GM19455 (cell line): Measurements from ENCODE around the gene KRTAP5-2.
"Not testable (repeated sequence)": the region's sequence is repeated elsewhere in the genome, so short reads cannot be mapped to it uniquely, and the experiment has no call there.

Source experiments
- ATAC-seq: cut with Tn5 transposase; IDR thresholded peaks from one replicate; pipeline ENCODE4 v1.9.1; 2021; ENCODE audit not compliant: unreplicated experiment

The KRTAP5-2 gene

DNA sequence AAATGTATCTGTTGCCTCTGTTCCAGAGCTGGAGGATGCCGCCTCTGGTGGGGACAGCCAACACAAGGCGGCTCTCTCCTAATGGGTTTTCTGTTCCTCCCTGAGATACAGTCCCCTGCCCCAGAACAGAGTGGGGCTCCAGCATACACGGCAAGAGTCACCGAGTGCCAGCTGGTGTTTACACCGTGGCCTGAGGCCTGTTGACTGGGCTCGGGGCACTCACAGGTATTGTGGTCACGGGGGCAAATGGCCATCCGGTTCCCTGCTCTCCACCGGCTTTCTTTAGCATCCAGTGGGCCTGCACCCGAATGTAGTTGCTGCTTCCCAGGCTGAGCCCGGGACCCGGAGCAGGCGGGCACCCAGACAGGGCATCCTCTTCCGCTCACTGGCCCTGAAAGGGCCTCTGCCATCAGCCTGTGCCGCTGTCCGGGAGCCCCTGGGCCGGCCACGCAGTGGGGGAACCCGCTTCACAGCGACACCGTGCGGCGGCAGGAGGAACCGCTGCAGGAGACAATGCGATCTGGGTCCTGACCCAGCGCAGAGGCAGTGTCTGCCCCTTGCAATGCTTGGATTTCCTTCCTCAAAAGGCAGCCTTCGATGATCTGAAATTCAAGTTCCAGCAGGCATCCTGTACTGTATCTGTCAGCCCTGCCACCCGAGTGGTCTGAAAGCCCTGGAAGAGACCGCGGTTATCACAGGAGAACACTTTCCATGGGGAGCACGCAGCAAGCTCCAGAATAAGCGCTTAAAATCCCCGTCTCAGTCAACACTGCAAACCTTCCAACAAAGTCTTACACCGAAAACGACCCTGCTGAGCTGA is 30.6 kb upstream of the KRTAP5-2 start:
- no peak for ATAC-seq

DNA sequence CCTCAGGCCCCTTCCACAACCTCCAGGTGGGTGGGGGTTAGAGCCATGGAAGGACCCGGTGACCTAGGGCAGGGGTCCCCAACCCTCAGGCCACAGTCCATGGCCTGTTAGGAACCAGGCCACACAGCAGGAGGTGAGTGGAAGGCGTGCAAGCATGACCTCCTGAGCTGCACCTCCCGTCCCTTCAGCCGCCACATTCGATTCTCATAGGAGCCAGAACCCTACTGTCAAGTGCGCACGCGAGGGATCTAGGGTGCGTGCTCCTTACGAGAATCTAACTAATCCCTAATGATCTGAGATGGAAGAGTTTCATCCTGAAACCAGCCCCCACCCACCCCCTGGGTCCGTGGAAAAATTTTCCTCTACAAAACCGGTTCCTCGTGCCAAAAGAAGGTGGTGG is 27.4 kb upstream of the KRTAP5-2 start:
- no peak for ATAC-seq

DNA sequence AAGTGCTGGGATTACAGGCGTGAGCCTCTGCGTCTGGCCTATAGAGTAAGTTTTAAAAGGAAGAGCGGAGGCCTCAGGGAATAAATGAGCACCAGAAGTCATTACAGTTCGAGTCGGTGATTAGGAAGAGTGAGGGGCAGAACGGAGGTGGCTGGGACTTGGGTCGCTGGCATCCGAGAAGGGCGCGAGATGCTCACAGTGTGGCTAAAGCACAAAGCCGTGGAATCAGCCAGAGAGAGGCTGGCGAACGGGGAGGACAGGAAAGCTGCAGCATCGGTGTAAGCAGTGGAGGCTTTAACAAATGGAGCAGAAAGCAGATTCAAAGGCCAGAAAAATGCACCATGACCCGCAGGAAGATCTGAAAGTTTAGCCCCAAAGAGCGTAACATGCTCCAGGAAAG is 26.5 kb upstream of the KRTAP5-2 start:
- ATAC-seq = no peak

DNA sequence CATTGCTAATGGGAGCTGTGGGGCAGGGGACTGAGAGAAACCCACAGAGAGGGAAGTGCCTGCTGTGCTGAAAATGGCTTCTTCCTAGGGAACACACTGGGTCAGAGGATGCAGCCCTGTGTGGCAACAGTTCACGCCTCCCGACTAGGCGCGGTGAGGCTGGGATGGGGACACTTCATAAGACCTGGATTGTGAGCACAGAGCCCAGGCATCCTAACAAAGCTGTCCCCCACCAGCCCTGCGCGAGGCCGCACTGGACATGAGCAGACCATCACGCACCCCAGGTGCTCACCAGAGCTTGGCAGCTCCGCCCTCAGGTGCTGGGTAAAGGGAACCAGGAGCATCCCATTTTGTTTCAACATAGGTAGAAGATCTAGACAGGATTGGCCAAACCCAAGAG is 25.6 kb upstream of the KRTAP5-2 start:
- no peak for ATAC-seq

DNA sequence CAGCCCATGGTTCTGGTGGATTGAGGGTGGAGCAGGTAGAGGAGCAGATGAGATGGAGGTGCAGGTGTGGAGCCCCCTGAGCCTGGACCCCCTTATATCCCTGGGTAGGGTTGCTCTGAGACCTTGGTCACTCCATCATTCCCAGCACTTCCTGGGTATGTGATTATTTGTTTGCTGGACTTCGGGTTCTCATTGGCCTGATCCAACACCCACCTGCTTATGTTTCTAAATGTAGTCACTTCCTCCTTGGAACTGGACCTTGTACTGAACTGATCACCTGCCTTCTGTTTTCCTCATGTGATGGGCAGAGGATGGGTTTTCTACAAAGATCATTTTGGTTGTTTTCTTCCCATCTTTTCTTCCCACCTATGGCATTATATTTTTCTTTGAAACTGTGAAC is 24.0 kb upstream of the KRTAP5-2 start, which contains the start of gene KRTAP5-4:
Gene KRTAP5-4, minus strand, starts transcription at position 53 of the 400 bp plus-strand sequence. Its CDS starts 45 bp downstream, at position 8.
- no peak for ATAC-seq

DNA sequence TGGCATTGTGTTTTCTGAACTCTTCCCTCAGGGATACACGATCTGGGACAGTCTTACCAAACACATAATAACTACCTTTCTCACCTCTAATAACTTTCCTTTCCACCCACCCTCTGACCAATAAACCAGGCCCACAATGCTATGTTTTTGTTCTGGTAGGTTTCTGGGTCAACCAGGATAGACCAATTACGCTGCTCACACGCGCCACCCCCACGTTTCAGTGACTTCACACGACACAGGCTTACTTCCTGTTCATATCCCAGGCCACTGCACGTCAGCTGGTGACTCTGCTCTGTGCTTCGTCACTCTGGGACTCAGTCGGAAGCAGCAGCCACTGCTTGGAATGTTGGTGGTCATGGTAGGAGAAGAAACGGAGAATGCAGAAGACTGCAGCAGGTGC is 21.4 kb upstream of the KRTAP5-2 start:
- no peak for ATAC-seq

DNA sequence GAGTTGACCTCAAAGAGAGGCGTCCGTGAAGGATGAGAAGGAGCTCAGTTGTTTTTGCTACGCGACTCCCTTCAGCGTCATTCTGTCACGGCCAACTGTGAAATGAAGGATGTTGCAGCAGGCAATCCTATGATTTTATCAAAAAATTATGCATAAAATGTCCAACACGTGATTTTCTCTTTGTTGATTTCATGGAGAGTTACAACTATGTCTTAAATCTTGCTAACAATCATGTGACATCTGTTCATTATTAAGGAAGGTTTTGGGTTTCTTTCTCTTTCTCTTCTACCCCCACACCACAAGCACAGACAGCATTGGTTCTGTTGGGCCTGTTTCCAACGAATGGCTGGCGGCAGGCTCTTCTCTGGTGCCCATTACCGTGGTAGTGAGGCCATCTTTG is 20.1 kb upstream of the KRTAP5-2 start:
- ATAC-seq = no peak

DNA sequence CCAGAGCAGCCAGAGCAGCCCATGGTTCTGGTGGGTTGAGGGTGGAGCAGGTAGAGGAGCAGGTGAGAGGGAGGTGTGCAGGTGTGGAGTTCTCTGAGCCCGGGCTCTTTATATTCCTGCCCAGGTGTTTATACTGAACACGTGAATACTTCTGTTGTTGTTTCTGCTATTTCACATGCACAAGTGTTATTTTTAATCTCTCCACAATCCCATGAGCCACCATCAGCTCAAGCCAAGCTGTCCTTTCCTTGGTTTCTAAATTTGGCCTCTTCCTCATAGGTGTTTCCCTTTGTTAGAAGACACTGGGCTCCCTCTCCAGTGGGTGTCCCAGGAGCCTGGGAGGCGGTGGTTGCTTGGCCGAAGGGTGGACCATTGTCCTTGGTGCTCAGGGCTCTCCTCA is 10.3 kb upstream of the KRTAP5-2 start, which contains the start of gene KRTAP5-3:
Gene KRTAP5-3, minus strand, starts transcription at position 101 of the 400 bp plus-strand sequence. Its CDS starts 78 bp downstream, at position 23.
- no peak for ATAC-seq

DNA sequence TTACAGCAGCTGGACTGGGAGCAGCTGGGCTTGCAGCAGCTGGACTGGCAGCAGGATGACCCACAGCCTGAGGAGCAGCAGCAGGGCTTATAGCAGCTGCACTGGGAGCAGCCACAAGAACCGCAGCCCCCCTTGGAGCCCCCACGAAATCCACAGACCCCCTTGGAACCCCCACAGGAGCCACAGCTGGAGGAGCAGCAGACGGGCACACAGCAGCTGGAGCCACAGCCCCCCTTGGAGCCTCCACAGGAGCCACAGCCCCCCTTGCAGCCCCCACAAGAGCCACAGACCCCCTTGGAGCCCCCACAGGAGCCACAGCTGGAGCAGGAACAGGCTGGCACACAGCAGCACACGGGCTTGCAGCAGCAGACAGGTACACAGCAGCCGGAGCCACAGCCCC is 9.8 kb upstream of the KRTAP5-2 start:
- not testable (repeated sequence) for ATAC-seq

DNA sequence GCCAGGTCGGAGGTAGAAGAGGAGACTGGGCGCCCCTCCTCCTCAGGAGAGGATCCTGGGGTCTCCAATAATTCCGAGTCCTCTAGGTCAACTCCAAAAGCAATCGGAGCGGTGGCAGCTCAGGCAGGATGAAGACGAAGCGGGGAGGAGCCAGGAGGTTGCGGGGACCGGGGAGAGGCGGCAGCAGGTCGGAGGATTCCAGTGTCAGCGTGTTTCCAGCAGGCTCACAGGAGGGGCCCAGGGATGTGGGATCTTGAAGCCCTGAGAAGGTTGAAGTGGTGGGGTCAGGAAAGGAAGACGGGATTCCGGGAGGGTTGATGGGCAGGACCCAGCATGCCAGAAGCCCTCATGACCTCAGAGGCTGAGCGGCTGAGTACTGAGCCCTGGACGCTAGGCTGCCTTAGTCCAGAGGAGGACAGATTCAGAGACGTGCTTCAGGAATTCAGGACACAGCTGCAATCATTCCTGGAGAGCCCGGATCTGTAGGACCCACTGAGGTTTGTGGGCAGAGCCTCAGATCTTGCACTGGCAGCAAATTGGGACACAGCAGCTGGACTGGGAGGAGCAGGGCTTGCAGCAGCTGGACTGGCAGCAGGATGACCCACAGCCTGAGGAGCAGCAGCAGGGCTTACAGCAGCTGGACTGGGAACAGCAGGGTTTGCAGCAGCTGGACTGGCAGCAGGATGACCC is 9.2 kb upstream of the KRTAP5-2 start:
- not testable (repeated sequence) for ATAC-seq

DNA sequence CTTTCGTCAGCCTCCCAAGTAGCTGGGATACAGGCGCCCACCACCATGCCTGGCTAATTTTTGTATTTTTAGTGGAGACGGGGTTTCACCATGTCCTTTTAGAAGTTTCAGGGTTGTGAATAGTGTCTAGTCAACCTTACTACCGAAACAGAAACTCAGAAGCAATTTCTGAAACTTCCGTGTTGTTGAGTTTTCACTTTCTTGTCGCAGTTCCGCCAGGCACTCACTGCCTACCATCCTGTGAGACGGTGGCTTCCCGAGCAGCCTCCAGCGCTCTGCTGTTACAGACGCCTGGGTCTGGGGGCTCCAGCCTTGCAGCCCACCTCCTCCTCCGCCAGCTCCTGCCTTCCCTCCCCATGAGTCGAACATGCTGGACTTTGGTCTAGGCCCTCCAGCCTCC is 7.8 kb upstream of the KRTAP5-2 start:
- not testable (repeated sequence) for ATAC-seq

DNA sequence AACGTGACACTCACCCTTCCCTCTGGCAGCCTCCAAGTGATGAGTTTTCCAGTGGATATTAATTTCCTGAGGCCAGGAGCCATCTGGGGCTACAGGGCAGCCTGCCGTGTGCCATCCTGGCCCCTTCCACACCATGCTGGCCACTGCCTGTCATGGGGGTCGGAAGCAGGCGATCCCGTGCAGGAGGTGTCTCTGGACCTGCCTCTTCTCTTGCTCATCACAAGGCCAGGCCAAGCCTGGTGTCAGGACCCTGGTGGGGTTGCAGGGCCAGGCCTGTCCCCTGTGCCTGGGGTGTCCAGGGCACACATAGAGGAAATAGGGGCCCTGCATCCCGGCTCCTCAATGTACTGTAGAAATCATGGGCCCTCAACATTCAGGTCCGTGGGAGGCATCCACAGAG is 6.6 kb upstream of the KRTAP5-2 start:
- no peak for ATAC-seq

DNA sequence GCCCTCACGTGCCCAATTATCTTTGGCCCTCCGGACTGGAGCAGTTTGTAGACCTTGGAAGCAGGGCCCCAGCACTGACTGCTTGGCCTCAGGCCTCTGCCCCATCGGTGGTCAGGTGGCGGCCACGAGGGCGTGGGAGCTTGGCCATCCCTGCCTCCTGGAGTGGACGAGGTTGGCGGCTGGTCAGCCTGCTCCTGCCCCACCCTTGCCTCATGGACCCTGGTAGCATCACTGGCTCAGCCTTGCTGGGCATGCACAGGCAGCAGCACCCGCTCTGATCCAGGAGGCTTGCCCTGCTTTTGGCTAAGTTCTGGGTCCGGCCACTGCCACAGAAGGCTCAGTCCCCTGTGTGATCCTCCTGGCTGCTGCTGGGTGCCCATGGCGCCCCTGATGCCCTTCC is 6.1 kb upstream of the KRTAP5-2 start:
- ATAC-seq = no peak

DNA sequence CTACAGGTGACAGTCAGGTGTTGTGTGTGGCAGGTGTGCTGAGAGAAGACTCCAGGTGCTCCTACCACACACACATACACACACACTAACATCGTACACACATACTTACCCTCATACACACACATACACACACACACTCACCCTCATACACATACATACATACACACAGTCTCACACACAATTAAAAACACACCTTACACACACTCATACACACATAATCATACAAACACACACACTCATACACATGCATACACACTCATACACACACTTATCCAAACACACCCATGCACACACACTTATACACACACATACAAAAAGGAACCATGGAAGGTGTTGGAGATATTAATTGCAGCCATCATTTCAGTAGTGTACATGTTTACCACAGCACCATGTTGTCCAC is 5.5 kb upstream of the KRTAP5-2 start:
- ATAC-seq = no peak

DNA sequence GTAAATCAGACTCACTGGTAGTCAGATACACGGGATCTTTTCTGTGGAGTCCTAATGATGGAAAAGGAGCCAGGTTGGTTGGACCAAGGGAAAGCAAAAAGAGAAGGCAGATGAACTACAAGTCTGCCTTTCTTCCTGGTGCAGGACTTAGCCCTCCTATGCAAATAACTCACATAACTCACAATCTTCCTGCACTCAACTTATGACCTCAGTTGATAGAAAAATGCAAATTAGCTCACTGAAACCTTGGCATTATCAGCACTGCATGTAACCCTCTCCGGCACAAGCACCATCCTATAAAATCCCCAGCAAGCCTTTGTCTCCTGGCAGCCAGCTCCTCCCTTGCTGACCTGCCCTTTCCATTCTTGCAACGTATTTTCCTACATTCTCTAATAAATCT is 3.6 kb upstream of the KRTAP5-2 start:
- not testable (repeated sequence) for ATAC-seq

DNA sequence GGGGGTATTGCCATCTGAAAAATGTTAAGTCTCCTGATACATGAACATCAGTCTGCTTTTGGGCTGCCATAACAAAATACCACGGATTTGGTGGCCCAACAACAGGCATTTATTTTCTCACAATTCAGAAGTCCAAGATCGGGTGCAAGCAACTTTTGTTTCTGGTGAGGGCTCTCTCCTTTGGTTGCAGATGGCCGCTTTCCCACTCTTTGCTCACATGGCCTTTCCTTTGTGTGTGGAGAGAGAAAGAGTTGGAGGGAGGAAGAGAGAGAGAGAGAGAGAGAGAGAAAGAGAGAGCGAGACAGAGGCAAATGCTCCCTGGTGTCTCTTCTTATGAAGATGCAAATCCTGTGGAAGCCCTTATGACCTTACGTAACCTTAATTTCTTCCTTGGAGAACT is 2.5 kb upstream of the KRTAP5-2 start:
- ATAC-seq = no peak

DNA sequence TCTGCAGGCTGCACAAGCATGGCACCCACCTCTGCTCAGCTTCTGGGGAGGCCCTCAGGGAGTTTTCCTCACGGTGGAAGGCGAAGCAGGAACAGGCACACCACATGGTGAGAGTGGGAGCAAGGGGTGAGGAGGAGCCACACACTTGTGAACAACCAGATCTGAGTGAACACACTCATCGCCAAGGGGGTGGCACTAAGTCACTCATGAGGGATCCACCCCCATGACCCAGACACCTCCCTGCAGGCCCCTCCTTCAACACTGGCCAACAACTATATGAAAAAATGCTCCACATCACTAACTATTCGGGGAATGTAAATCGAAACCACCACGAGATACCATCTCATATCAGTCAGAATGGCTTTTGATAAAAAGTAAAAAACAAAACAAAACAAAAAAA is 722 bp upstream of the KRTAP5-2 start:
- ATAC-seq = no peak

DNA sequence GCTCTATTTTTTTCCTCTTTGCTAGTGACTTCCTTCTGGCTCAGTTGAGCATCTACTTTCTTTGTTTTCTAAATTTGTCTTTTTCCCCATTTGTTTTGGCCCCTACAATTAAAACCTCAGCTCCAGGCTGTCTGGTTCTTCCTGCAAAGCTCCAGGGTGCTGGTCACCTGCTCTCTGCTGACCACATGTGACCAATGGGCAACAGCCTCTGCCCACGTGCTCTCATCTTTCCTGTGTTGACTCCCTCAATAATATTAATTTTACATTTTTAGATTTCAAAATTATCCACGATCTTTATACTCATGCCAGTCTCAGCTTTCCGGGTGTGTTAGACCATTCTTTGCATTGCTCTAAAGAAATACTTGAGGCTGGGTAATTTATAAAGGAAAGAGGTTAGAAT is 312 bp upstream of the KRTAP5-2 start:
- not testable (repeated sequence) for ATAC-seq

DNA sequence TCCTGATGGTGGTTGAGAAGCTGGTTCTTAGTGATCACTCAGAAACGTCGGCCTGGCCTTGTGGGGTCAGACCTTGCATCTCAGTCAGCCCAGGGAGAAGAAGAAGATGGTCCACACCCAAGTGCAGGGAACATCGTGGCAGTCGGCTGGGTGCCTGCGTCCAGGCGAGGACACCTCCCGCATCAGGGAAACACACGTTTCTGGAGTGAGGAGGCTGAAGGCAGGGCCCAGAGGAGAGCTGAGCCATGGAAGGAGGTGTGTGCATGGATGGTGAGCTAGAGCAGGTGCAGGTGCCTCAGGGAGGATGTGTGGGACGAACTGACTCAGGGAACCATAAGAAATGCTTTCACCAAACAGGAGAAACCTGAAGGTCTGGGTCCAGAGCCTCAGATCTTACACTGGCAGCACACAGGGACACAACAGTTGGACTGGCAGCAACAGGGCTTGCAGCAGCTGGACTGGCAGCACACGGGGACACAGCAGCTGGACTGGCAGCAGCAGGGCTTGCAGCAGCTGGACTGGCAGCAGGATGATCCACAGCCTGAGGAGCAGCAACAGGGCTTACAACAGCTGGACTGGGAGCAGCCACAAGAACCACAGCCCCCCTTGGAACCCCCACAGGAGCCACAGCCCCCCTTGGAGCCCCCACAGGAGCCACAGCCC is 632 bp downstream of the KRTAP5-2 start:
- ATAC-seq = no peak

DNA sequence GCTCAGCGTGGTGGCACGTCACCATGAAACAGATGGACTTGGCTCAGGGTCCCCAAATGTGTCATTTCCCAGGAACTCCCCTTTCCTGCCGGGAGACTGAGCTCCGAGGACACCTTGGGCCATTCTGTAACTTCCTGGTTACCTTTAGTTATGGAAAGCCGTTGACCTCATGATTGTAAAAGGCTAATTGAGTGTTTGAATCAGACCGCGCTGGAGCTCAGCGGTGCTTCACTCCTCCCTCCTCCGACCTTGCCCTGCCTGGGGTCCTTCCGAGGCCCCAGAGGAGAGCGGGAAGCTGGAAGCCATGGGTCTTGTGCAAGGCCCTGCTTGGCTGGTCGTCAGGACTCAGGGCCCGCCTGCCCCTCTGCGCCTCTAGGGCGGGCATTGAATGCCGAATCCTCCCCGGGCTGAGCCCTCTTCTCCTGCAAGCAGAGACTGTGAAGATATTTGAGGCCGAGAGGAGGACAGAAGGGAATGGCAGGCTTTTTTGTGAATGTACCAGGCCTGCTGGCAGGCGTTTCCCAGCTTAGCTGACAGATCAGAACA is 1.4 kb downstream of the KRTAP5-2 start:
- ATAC-seq = not testable (repeated sequence)

DNA sequence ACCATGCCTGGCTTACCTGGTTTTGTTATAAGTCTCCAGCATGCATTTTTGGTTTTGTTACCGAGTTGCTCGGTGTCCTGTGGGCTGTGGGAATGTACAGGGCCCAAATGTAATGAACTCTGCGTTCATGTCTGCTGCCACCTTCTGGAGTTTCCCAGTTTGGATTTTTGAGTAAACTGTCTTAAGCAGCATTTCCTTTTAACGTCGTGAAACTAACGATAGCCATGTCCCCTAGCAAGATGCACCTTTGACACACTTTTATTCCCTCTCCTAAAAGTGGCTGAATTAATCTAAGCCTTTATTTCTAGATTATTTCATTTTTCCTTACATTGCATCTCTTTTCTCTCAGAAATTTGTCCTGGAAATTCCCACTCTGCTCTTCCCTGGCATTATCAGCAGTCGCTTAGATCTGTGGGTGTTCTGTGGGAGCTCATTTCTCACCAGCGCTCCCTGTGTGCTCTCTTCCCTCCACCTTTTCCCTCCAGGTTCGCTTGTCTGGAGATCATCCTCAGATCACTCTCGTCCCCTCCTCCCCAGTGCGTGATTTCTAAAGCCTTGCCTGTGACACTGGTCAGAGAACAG is 2.0 kb downstream of the KRTAP5-2 start:
- ATAC-seq = not testable (repeated sequence)
